SK-N-SH treated with all-trans-retinoic acid at 6 μM for 48 hours (cell line): Measurements from ENCODE around the gene RASA3.

Source experiments
- ATAC-seq: fragments of 200-7000 bp; cut with Tn5 transposase; 3 replicates; pipeline ENCODE4 v1.9.1; 2020; ENCODE audit warnings: mild to moderate bottlenecking, moderate library complexity
- ARNTL ChIP-seq: fragments of 450-650 bp; formaldehyde crosslinking; IDR thresholded peaks from 2 replicates; pipeline ENCODE4 v1.5.0; 2020; ENCODE audit warnings: low read depth, mild to moderate bottlenecking, moderate library complexity, borderline replicate concordance
- CREB5 ChIP-seq: fragments of 250-450 bp; sonication (Bioruptor Pico); IDR thresholded peaks from 2 replicates; pipeline ENCODE4 v1.5.1; 2020; ENCODE audit warnings: low read depth, mild to moderate bottlenecking, moderate library complexity
- CSDC2 ChIP-seq: fragments of 250-450 bp; sonication (Bioruptor Pico); IDR thresholded peaks from 2 replicates; pipeline ENCODE4 v1.5.0; 2020; ENCODE audit warnings: mild to moderate bottlenecking, moderate library complexity
- CSRNP3 ChIP-seq: fragments of 250-450 bp; sonication (Bioruptor Pico); IDR thresholded peaks from 2 replicates; pipeline ENCODE4 v1.5.1; 2021; ENCODE audit warnings: mild to moderate bottlenecking, moderate library complexity
- ESRRG ChIP-seq: fragments of 250-450 bp; sonication (Bioruptor Pico); IDR thresholded peaks from 2 replicates; pipeline ENCODE4 v1.6.1; 2021; ENCODE audit warnings: mild to moderate bottlenecking
- GLIS3 ChIP-seq: fragments of 250-450 bp; sonication (Bioruptor Pico); IDR thresholded peaks from 2 replicates; pipeline ENCODE4 v1.5.0; 2020; ENCODE audit warnings: mild to moderate bottlenecking, moderate library complexity
- OSR1 ChIP-seq: fragments of 250-450 bp; sonication (Bioruptor Pico); IDR thresholded peaks from 2 replicates; pipeline ENCODE4 v1.8.0; 2022; ENCODE audit warnings: moderate library complexity, mild to moderate bottlenecking, inconsistent platforms
- PPARA ChIP-seq: fragments of 250-450 bp; sonication (Bioruptor Pico); IDR thresholded peaks from 2 replicates; pipeline ENCODE4 v1.5.0; 2020; ENCODE audit warnings: mild to moderate bottlenecking, borderline replicate concordance
- RARB ChIP-seq: fragments of 250-450 bp; sonication (Bioruptor Pico); IDR thresholded peaks from 2 replicates; pipeline ENCODE4 v1.8.0; 2021; ENCODE audit warnings: mild to moderate bottlenecking, moderate library complexity
- SNAI2 ChIP-seq: fragments of 250-450 bp; sonication (Bioruptor Pico); IDR thresholded peaks from 2 replicates; pipeline ENCODE4 v1.5.0; 2020; ENCODE audit warnings: mild to moderate bottlenecking, moderate library complexity
- TCF4 ChIP-seq: fragments of 250-450 bp; sonication (Bioruptor Pico); IDR thresholded peaks from 2 replicates; pipeline ENCODE4 v1.8.0; 2021; ENCODE audit warnings: mild to moderate bottlenecking, moderate library complexity, borderline replicate concordance
- TOX ChIP-seq: fragments of 250-450 bp; sonication (Bioruptor Pico); IDR thresholded peaks from 2 replicates; pipeline ENCODE4 v1.8.0; 2021; ENCODE audit warnings: mild to moderate bottlenecking, moderate library complexity, borderline replicate concordance
- ZFP30 ChIP-seq: fragments of 450-650 bp; formaldehyde crosslinking; IDR thresholded peaks from 2 replicates; pipeline ENCODE4 v1.5.0; 2022; ENCODE audit warnings: mild to moderate bottlenecking, moderate library complexity
- ZNF565 ChIP-seq: fragments of 450-650 bp; formaldehyde crosslinking; conservative IDR thresholded peaks from 2 replicates; pipeline ENCODE4 v1.5.0; 2020; ENCODE audit warnings: low read depth, mild to moderate bottlenecking, moderate library complexity
- ZNF70 ChIP-seq: fragments of 450-650 bp; formaldehyde crosslinking; IDR thresholded peaks from 2 replicates; pipeline ENCODE4 v1.5.0; 2020; ENCODE audit warnings: mild to moderate bottlenecking, moderate library complexity
- ZNF8 ChIP-seq: fragments of 450-650 bp; formaldehyde crosslinking; IDR thresholded peaks from 2 replicates; pipeline ENCODE4 v1.5.0; 2020; ENCODE audit warnings: mild to moderate bottlenecking, moderate library complexity
- TF ChIP-seq, protein P1 (sequence below): fragments of 250-450 bp; sonication (Bioruptor Pico); IDR thresholded peaks from 2 replicates; pipeline ENCODE4 v1.5.0; 2020; ENCODE audit warnings: mild to moderate bottlenecking, moderate library complexity
- TF ChIP-seq, protein P2 (sequence below): fragments of 250-450 bp; sonication (Bioruptor Pico); IDR thresholded peaks from 2 replicates; pipeline ENCODE4 v1.8.0; 2020; ENCODE audit warnings: mild to moderate bottlenecking, moderate library complexity, borderline replicate concordance
- TF ChIP-seq, protein P3 (sequence below): fragments of 250-450 bp; sonication (Bioruptor Pico); IDR thresholded peaks from 2 replicates; pipeline ENCODE4 v1.8.0; 2021; ENCODE audit warnings: low read depth, mild to moderate bottlenecking, moderate library complexity, borderline replicate concordance

RASA3 gene

DNA sequence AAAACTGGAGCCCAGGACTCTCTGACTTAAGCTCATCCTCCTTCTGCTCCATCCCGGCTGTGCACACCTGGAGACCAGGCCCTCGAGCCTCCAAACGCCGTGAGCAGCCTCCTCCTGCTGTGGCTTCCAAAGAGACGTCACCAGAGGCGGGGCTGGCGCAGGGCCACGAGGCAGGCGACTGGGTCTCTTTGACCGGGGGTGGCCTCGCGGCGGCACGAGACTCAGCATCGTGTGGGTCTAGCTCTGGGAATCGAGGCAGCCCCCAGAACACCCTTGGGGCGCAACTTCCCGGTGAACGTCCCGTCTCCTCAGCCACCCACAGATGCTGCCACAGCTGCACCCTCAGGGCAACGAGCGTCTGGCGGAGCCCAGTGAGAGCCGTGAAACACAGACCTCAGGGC is 22.8 kb downstream of the RASA3 start:
- TF ChIP-seq, protein P1, sequence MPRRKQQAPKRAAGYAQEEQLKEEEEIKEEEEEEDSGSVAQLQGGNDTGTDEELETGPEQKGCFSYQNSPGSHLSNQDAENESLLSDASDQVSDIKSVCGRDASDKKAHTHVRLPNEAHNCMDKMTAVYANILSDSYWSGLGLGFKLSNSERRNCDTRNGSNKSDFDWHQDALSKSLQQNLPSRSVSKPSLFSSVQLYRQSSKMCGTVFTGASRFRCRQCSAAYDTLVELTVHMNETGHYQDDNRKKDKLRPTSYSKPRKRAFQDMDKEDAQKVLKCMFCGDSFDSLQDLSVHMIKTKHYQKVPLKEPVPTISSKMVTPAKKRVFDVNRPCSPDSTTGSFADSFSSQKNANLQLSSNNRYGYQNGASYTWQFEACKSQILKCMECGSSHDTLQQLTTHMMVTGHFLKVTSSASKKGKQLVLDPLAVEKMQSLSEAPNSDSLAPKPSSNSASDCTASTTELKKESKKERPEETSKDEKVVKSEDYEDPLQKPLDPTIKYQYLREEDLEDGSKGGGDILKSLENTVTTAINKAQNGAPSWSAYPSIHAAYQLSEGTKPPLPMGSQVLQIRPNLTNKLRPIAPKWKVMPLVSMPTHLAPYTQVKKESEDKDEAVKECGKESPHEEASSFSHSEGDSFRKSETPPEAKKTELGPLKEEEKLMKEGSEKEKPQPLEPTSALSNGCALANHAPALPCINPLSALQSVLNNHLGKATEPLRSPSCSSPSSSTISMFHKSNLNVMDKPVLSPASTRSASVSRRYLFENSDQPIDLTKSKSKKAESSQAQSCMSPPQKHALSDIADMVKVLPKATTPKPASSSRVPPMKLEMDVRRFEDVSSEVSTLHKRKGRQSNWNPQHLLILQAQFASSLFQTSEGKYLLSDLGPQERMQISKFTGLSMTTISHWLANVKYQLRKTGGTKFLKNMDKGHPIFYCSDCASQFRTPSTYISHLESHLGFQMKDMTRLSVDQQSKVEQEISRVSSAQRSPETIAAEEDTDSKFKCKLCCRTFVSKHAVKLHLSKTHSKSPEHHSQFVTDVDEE (CRISPR knock-in tag) = peak; percentile 30; the same call in 1 of the 2 replicates
- no peak for TF ChIP-seq ESRRG (CRISPR knock-in tag)
- no peak for ATAC-seq

GRCh38 chr13:114108894-114109293 is 23.5 kb downstream of the RASA3 start:
- no peak for TF ChIP-seq RARB (CRISPR knock-in tag)
- TF ChIP-seq CREB5 (CRISPR knock-in tag) = no peak
- TF ChIP-seq ARNTL (CRISPR knock-in tag) = no peak
- no peak for TF ChIP-seq ZNF565 (CRISPR knock-in tag)
- TF ChIP-seq, protein P1 (CRISPR knock-in tag) = no peak
- TF ChIP-seq OSR1 (CRISPR knock-in tag) = no peak
- no peak for TF ChIP-seq ZNF8 (CRISPR knock-in tag)
- TF ChIP-seq ZNF70 (CRISPR knock-in tag) = no peak
- TF ChIP-seq CSRNP3 = no peak
- TF ChIP-seq, protein P2, sequence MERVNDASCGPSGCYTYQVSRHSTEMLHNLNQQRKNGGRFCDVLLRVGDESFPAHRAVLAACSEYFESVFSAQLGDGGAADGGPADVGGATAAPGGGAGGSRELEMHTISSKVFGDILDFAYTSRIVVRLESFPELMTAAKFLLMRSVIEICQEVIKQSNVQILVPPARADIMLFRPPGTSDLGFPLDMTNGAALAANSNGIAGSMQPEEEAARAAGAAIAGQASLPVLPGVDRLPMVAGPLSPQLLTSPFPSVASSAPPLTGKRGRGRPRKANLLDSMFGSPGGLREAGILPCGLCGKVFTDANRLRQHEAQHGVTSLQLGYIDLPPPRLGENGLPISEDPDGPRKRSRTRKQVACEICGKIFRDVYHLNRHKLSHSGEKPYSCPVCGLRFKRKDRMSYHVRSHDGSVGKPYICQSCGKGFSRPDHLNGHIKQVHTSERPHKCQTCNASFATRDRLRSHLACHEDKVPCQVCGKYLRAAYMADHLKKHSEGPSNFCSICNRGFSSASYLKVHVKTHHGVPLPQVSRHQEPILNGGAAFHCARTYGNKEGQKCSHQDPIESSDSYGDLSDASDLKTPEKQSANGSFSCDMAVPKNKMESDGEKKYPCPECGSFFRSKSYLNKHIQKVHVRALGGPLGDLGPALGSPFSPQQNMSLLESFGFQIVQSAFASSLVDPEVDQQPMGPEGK = no peak
- no peak for TF ChIP-seq TOX
- no peak for TF ChIP-seq GLIS3 (CRISPR knock-in tag)
- no peak for TF ChIP-seq SNAI2 (CRISPR knock-in tag)
- no peak for TF ChIP-seq ZFP30 (CRISPR knock-in tag)
- ATAC-seq = no peak

- ATAC-seq = no peak
- TF ChIP-seq PPARA (CRISPR knock-in tag) (no peak), ZNF8 (CRISPR knock-in tag) (no peak), ZFP30 (CRISPR knock-in tag) (no peak), SNAI2 (CRISPR knock-in tag) (no peak), OSR1 (CRISPR knock-in tag) (no peak), ZNF70 (CRISPR knock-in tag) (no peak), CSDC2 (CRISPR knock-in tag) (no peak), RARB (CRISPR knock-in tag) (no peak), ESRRG (CRISPR knock-in tag) (no peak), TCF4 (CRISPR knock-in tag) (no peak), GLIS3 (CRISPR knock-in tag) (no peak), ARNTL (CRISPR knock-in tag) (no peak)
- TF ChIP-seq, protein P1 (CRISPR knock-in tag) = no peak
- TF ChIP-seq, protein P3, sequence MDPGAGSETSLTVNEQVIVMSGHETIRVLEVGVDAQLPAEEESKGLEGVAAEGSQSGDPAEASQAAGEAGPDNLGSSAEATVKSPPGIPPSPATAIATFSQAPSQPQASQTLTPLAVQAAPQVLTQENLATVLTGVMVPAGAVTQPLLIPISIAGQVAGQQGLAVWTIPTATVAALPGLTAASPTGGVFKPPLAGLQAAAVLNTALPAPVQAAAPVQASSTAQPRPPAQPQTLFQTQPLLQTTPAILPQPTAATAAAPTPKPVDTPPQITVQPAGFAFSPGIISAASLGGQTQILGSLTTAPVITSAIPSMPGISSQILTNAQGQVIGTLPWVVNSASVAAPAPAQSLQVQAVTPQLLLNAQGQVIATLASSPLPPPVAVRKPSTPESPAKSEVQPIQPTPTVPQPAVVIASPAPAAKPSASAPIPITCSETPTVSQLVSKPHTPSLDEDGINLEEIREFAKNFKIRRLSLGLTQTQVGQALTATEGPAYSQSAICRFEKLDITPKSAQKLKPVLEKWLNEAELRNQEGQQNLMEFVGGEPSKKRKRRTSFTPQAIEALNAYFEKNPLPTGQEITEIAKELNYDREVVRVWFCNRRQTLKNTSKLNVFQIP (CRISPR knock-in tag) = no peak
- TF ChIP-seq, all 23 proteins: peak for 0
These were observed 24.2 kb downstream of the RASA3 start for GRCh38 chr13:114108141-114108761.
